A549 (cell line): ENCODE data around the gene MAP3K5. TPM values are rescaled to one million over a fixed set of nuclear protein-coding genes. Genes with fewer than 3 reads are reported as not detected.
A peak's percentile ranks its signal among the peaks of the same experiment; 100 is the strongest.

Experiments
- ATAC-seq, 2 experiments: fragments of 200-7000 bp in 1 of 2; fragments of >200 bp in 1 of 2; cut with Nextera tagmentation in 1 of 2; cut with Tn5 transposase in 1 of 2; 3 replicates each; pipeline versions ENCODE4 v1.8.0 to v1.9.1; 2018 to 2020; ENCODE audit warnings: mild to moderate bottlenecking in 1 of 2, moderate library complexity in 1 of 2
- CTCF ChIA-PET: fragments of 300-600 bp; sonication (Branson Sonifier 250); formaldehyde crosslinking; extraction: SDS; loops from one replicate; lab custom pipeline; 2021; ENCODE audit warnings: antibody characterized with exemption, inconsistent platforms; lab: Yijun Ruan, JAX
- POLR2A ChIA-PET: fragments of 350-600 bp; formaldehyde crosslinking; extraction: SDS; loops from one replicate; lab custom pipeline; 2021; ENCODE audit warnings: antibody characterized with exemption, inconsistent platforms; lab: Yijun Ruan, JAX
- DNase-seq, 2 experiments: peaks; one replicate each; pipeline versions ENCODE4 v3.0.0 to v3.0.0-alpha.2; 2011 to 2016; ENCODE audit warnings: low read depth in 1 of 2, low spot score in 1 of 2
- FAIRE-seq: peaks from 2 replicates; lab custom pipeline; 2011; peaks lifted over from hg19 to GRCh38; lab: Jason Lieb, UNC
- H3K27ac ChIP-seq, 2 experiments: fragments of >200 bp; sonication (Bioruptor Twin); formaldehyde crosslinking; 3 replicates each; pipeline ENCODE4 v1.5.1; 2016 to 2017
- H3K4me1 ChIP-seq: fragments of >200 bp; sonication (Bioruptor Twin); formaldehyde crosslinking; 3 replicates; pipeline ENCODE4 v1.6.1; 2016
- H3K4me2 ChIP-seq: fragments of >200 bp; sonication (Bioruptor Twin); formaldehyde crosslinking; 3 replicates; pipeline ENCODE4 v1.6.1; 2016
- H3K4me3 ChIP-seq: fragments of >200 bp; sonication (Bioruptor Twin); formaldehyde crosslinking; 3 replicates; pipeline ENCODE4 v1.5.1; 2016
- H3K9me3 ChIP-seq: fragments of >200 bp; sonication (Bioruptor Twin); formaldehyde crosslinking; 3 replicates; pipeline ENCODE4 v1.6.1; 2016
- BCL3 ChIP-seq: fragments of >200 bp; sonication (Bioruptor Twin); formaldehyde crosslinking; IDR thresholded peaks from 3 replicates; pipeline ENCODE4 v1.6.1; 2016
- BHLHE40 ChIP-seq: IDR thresholded peaks from 2 replicates; pipeline ENCODE4 v1.6.1; 2012; ENCODE audit warnings: low read depth, low read length, inconsistent platforms
- CBX8 ChIP-seq: fragments of 200-600 bp; sonication (generic); IDR thresholded peaks from 2 replicates; pipeline ENCODE4 v1.6.1; 2016
- CEBPB ChIP-seq, 2 experiments: fragments of >200 bp in 1 of 2; sonication (Bioruptor Twin) in 1 of 2; formaldehyde crosslinking in 1 of 2; IDR thresholded peaks; 2 replicates each; pipeline ENCODE4 v1.6.1; 2012 to 2016
- CHD4 ChIP-seq: fragments of 200-600 bp; sonication (generic); IDR thresholded peaks from 2 replicates; pipeline ENCODE4 v1.6.1; 2016; ENCODE audit warnings: antibody characterized with exemption, mild to moderate bottlenecking, borderline replicate concordance
- CTCF ChIP-seq: fragments of >200 bp; sonication (Bioruptor Twin); formaldehyde crosslinking; IDR thresholded peaks from 3 replicates; pipeline ENCODE4 v1.5.1; 2016
- EHF ChIP-seq: fragments of 250-450 bp; sonication (Bioruptor Pico); IDR thresholded peaks from 2 replicates; pipeline ENCODE4 v1.5.0; 2020; ENCODE audit warnings: mild to moderate bottlenecking
- EHMT2 ChIP-seq: fragments of 200-600 bp; sonication (generic); IDR thresholded peaks from 2 replicates; pipeline ENCODE4 v1.6.1; 2016; ENCODE audit warnings: antibody characterized with exemption, low read depth, mild to moderate bottlenecking, moderate library complexity
- EP300 ChIP-seq, 2 experiments: fragments of >200 bp; sonication (Bioruptor Twin); formaldehyde crosslinking; IDR thresholded peaks; 2 replicates in 1 of 2; 3 replicates in 1 of 2; pipeline ENCODE4 v1.6.1; 2016 to 2017
- ESRRA ChIP-seq: fragments of 150-350 bp; IDR thresholded peaks from 2 replicates; pipeline ENCODE4 v1.6.1; 2014; ENCODE audit warnings: mild to moderate bottlenecking, low read length, borderline replicate concordance
- FOXS1 ChIP-seq: fragments of 250-450 bp; sonication (Bioruptor Pico); IDR thresholded peaks from 2 replicates; pipeline ENCODE4 v1.5.0; 2020; ENCODE audit warnings: mild to moderate bottlenecking, moderate library complexity
- HEYL ChIP-seq: fragments of 250-450 bp; sonication (Bioruptor Pico); IDR thresholded peaks from 2 replicates; pipeline ENCODE4 v1.8.0; 2021; ENCODE audit warnings: mild to moderate bottlenecking, moderate library complexity
- HMGXB4 ChIP-seq: fragments of 250-450 bp; sonication (Bioruptor Pico); IDR thresholded peaks from 2 replicates; pipeline ENCODE4 v1.5.0; 2021; ENCODE audit warnings: mild to moderate bottlenecking, moderate library complexity, borderline replicate concordance
- JUN ChIP-seq, 2 experiments: fragments of >200 bp; sonication (Bioruptor Twin); formaldehyde crosslinking; IDR thresholded peaks; 2 replicates in 1 of 2; 3 replicates in 1 of 2; pipeline ENCODE4 v1.6.1; 2016 to 2017
- KDM5A ChIP-seq: fragments of 200-600 bp; sonication (generic); IDR thresholded peaks from 2 replicates; pipeline ENCODE4 v1.6.1; 2016; ENCODE audit warnings: antibody characterized with exemption, mild to moderate bottlenecking
- NPAS2 ChIP-seq: fragments of 250-450 bp; sonication (Bioruptor Pico); IDR thresholded peaks from 2 replicates; pipeline ENCODE4 v1.8.0; 2022; ENCODE audit warnings: mild to moderate bottlenecking, moderate library complexity, borderline replicate concordance
- NR3C1 ChIP-seq: fragments of >200 bp; sonication (Bioruptor Twin); formaldehyde crosslinking; IDR thresholded peaks from 3 replicates; pipeline ENCODE4 v1.6.1; 2017
- RAD21 ChIP-seq, 2 experiments: fragments of >200 bp in 1 of 2; sonication (Bioruptor Twin) in 1 of 2; formaldehyde crosslinking in 1 of 2; IDR thresholded peaks in 1 of 2; conservative IDR thresholded peaks in 1 of 2; 2 replicates in 1 of 2; 3 replicates in 1 of 2; pipeline ENCODE4 v1.6.1; 2012 to 2018; ENCODE audit warnings: inconsistent platforms in 1 of 2
- RCOR1 ChIP-seq: fragments of 150-350 bp; IDR thresholded peaks from 2 replicates; pipeline ENCODE4 v1.6.1; 2014; ENCODE audit warnings: antibody characterized with exemption, low read length, low read depth
- SMC3 ChIP-seq: fragments of >200 bp; sonication (Bioruptor Twin); formaldehyde crosslinking; IDR thresholded peaks from 3 replicates; pipeline ENCODE4 v1.6.1; 2018; ENCODE audit warnings: inconsistent platforms
- ZC3H11A ChIP-seq: fragments of 450-650 bp; IDR thresholded peaks from 2 replicates; pipeline ENCODE4 v1.6.1; 2014; ENCODE audit warnings: antibody characterized with exemption, mild to moderate bottlenecking
- ZNF302 ChIP-seq: fragments of 250-450 bp; sonication (Bioruptor Pico); IDR thresholded peaks from 2 replicates; pipeline ENCODE4 v1.9.0; 2021; ENCODE audit warnings: inconsistent platforms, mild to moderate bottlenecking, moderate library complexity
- ZSCAN20 ChIP-seq: fragments of 250-450 bp; sonication (Bioruptor Pico); IDR thresholded peaks from 2 replicates; pipeline ENCODE4 v1.8.0; 2022; ENCODE audit warnings: mild to moderate bottlenecking, moderate library complexity
- WGBS: methylation state at CpG from one replicate; pipeline ENCODE4 v1.1.6; 2017; ENCODE audit errors: missing lambda C conversion rate; 5-methylcytosine and 5-hydroxymethylcytosine counted together
- polyA plus RNA-seq, 4 experiments: library from polyadenylated mRNA; depleted of rRNA in 3 of 4; stranded (reverse); fragments of >200 nt; fragmentation: RNase III in 1 of 4; extraction: RNeasy Plus Mini Kit Qiagen cat#74134 plus additional on column Dnase treatment in 1 of 4; gene quantifications; 2 replicates in 3 of 4; 3 replicates in 1 of 4; pipeline ENCODE4 v1.2.3, GENCODE V29; 2011 to 2017
- TF ChIP-seq, protein P1 (sequence below): IDR thresholded peaks from 2 replicates; pipeline ENCODE4 v1.6.1; 2012; ENCODE audit warnings: low read depth, borderline replicate concordance
- TF ChIP-seq, protein P2 (sequence below): IDR thresholded peaks from 2 replicates; pipeline ENCODE4 v1.6.1; 2012

The MAP3K5 gene
- polyA plus RNA-seq, 2 of the 4 experiments (the other 2 are of a cell fraction) = 2.1 to 4.1 TPM

- H3K4me1 ChIP-seq = peaks cover 87% of the 10 kb centered on the region
- H3K9me3 ChIP-seq = no peaks in the 10 kb centered on the region
- 63% methylated on average over 1 of the region's 1 CpG for WGBS
- TF ChIP-seq FOXS1 (no peak), SMC3 (no peak), HEYL (CRISPR knock-in tag) (no peak), ESRRA (no peak), ZC3H11A (no peak), CTCF (no peak), ZNF302 (CRISPR knock-in tag) (no peak), JUN (IDR thresholded peaks at IDR 0.05) (no peak)
- TF ChIP-seq, all 56 proteins: peak for 0
- Histone ChIP-seq H3K27ac (peak overlapping the region; percentile 50 to 69; a peak in 5 of 6 replicates), H3K4me3 (no peak overlapping the region), H3K4me2 (peak overlapping the region; percentile 49; the same call in 2 of the 3 replicates)
- POLR2A ChIA-PET = no interaction called here
- ATAC-seq = no peak
- no peak for DNase-seq
- CTCF ChIA-PET = interaction anchor here (1.5 kb wide), 1 partner anchor 12 kb away, joined by 4 read pairs; no protein-coding TSS in a partner anchor
- FAIRE-seq = no peak
Observed at GRCh38 chr6:136511397-136511796, 280.9 kb downstream of the MAP3K5 start.

GRCh38 chr6:136510782-136511181, 281.5 kb downstream of the MAP3K5 start:
- FAIRE-seq (no peak), ATAC-seq (no peak), DNase-seq (no peak)
- Histone ChIP-seq H3K4me2 (no peak overlapping the region; the same call in 1 of the 3 replicates), H3K27ac (peak overlapping the region; percentile 50 to 69; a peak in 3 of 6 replicates), H3K9me3 (no peaks in the 10 kb centered on the region), H3K4me3 (no peak overlapping the region), H3K4me1 (peaks cover 87% of the 10 kb centered on the region)
- TF ChIP-seq BCL3 (no peak), NPAS2 (CRISPR knock-in tag) (no peak), EHF (CRISPR knock-in tag) (no peak), RCOR1 (no peak), RAD21 (conservative IDR thresholded peaks at IDR 0.05 in 1 of 2, IDR thresholded peaks at IDR 0.05 in 1 of 2) (no peak), CHD4 (no peak), EP300 (IDR thresholded peaks at IDR 0.05) (no peak), BHLHE40 (no peak)
- TF ChIP-seq, protein P1, sequence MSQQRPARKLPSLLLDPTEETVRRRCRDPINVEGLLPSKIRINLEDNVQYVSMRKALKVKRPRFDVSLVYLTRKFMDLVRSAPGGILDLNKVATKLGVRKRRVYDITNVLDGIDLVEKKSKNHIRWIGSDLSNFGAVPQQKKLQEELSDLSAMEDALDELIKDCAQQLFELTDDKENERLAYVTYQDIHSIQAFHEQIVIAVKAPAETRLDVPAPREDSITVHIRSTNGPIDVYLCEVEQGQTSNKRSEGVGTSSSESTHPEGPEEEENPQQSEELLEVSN = no peak
- WGBS = 76% methylated on average over 4 of the region's 4 CpGs
- ChIA-PET CTCF (interaction anchor here (1.5 kb wide), 1 partner anchor 40 kb away, joined by 5 read pairs; the partner anchor contains the start of gene MAP7), POLR2A (no interaction called here)

DNA sequence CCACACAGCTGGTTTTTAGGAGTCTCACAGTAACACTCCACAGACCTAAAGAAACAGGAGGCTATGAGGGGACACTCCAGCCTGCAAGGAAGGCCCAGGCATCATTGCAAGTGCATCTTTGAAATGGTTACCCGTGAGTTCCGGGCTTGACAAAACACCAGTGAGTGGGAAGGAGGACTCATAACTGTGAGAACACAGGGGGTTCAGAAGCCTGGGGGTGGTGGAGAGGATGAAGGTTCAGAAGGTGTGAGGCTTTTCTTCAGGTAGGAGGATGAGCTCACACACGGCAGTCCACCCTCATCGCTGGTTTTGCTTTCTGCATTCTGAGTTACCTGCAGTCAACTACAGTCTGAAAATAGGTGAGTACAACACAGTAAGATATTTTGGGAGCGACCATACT, 282.0 kb downstream of the MAP3K5 start:
- FAIRE-seq (no peak), ATAC-seq (no peak), DNase-seq (no peak)
- H3K4me1 ChIP-seq = peaks cover 86% of the 10 kb centered on the region
- no peaks in the 10 kb centered on the region for H3K9me3 ChIP-seq
- WGBS = 93% methylated on average over 5 of the region's 5 CpGs
- peak overlapping the region; percentile 50 to 69; a peak in 3 of 6 replicates for H3K27ac ChIP-seq
- ChIA-PET CTCF (interaction anchor here (1.5 kb wide), 1 partner anchor 40 kb away, joined by 5 read pairs; the partner anchor contains the start of gene MAP7), POLR2A (no interaction called here)
- no peak overlapping the region for H3K4me2 ChIP-seq
- no peak overlapping the region for H3K4me3 ChIP-seq
- TF ChIP-seq, protein P1 = no peak
- TF ChIP-seq EHMT2 (no peak), EHF (CRISPR knock-in tag) (no peak), KDM5A (no peak), CBX8 (no peak), CEBPB (IDR thresholded peaks at IDR 0.05) (no peak), RCOR1 (no peak), HMGXB4 (CRISPR knock-in tag) (no peak), BCL3 (no peak), ZSCAN20 (CRISPR knock-in tag) (no peak), ZC3H11A (no peak), NR3C1 (no peak)
- TF ChIP-seq, protein P2, sequence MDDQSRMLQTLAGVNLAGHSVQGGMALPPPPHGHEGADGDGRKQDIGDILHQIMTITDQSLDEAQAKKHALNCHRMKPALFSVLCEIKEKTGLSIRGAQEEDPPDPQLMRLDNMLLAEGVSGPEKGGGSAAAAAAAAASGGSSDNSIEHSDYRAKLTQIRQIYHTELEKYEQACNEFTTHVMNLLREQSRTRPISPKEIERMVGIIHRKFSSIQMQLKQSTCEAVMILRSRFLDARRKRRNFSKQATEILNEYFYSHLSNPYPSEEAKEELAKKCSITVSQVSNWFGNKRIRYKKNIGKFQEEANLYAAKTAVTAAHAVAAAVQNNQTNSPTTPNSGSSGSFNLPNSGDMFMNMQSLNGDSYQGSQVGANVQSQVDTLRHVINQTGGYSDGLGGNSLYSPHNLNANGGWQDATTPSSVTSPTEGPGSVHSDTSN = no peak
